Astrocyte of the cerebellum (primary cell): ENCODE data around the gene ZBTB2.

Experiments
- DNase-seq: peaks from one replicate; pipeline ENCODE4 v3.0.0-alpha.2; 2011; ENCODE audit warnings: low read depth
- H3K4me3 ChIP-seq: 2 replicates; pipeline ENCODE4 v1.5.1; 2011; ENCODE audit warnings: mild to moderate bottlenecking, low read depth, low read length, moderate library complexity
- in situ Hi-C: cut with HindIII; loops from 2 replicates; pipeline ENCODE4 v1.10.0; 2017; ENCODE audit warnings: low sequenced_read_pairs
- TF ChIP-seq, protein P1 (sequence below): IDR thresholded peaks from 2 replicates; pipeline ENCODE4 v1.5.1; 2012; ENCODE audit warnings: low read length, low read depth, moderate library complexity, mild to moderate bottlenecking; ENCODE audit errors: missing control alignments

The ZBTB2 gene

DNA sequence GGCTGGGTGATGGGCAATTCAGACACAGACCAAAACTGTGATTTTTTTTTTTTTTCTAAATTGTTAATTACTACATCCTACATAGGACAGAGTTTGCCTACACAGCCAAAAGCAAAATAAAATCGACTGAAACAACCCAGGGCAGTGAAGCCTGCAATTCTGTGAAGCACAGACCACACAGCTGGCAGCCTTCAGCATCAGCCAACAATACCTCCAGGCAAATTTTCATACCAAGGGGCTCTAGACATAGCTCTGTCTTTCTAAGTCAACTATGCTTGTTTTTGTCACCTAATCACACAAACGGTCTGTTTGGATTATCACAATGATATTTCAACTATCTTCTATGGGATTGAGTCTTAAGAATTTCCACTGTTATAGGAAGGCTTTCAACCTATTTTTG is 43.0 kb upstream of the ZBTB2 start:
- TF ChIP-seq, protein P1, sequence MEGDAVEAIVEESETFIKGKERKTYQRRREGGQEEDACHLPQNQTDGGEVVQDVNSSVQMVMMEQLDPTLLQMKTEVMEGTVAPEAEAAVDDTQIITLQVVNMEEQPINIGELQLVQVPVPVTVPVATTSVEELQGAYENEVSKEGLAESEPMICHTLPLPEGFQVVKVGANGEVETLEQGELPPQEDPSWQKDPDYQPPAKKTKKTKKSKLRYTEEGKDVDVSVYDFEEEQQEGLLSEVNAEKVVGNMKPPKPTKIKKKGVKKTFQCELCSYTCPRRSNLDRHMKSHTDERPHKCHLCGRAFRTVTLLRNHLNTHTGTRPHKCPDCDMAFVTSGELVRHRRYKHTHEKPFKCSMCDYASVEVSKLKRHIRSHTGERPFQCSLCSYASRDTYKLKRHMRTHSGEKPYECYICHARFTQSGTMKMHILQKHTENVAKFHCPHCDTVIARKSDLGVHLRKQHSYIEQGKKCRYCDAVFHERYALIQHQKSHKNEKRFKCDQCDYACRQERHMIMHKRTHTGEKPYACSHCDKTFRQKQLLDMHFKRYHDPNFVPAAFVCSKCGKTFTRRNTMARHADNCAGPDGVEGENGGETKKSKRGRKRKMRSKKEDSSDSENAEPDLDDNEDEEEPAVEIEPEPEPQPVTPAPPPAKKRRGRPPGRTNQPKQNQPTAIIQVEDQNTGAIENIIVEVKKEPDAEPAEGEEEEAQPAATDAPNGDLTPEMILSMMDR, result no peak
- in situ Hi-C loops, result no loop called here
- DNase-seq, result no peak
- H3K4me3 ChIP-seq, result no peak overlapping the region

DNA sequence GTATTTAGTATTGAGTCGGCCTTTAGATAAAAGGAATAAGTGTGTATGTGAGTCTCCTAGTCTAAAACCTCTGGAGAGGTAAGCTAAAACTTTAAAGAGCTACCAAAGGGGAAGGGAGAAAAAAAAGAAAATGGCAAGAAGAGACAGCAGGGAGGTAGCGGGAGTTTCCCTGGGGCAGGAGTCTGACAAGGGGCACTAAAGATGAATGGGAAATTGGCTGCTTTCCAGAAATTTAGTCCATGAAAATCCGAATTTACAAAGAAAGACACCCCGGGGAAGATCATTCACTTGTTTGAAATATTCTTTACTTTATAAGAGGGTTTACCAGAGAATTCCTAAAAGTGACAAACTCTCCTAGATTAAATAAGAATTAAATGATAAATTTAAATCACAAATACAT is 41.3 kb upstream of the ZBTB2 start:
- no peak overlapping the region for H3K4me3 ChIP-seq
- TF ChIP-seq, protein P1, result no peak
- in situ Hi-C loops, result no loop called here
- DNase-seq, result no peak

DNA sequence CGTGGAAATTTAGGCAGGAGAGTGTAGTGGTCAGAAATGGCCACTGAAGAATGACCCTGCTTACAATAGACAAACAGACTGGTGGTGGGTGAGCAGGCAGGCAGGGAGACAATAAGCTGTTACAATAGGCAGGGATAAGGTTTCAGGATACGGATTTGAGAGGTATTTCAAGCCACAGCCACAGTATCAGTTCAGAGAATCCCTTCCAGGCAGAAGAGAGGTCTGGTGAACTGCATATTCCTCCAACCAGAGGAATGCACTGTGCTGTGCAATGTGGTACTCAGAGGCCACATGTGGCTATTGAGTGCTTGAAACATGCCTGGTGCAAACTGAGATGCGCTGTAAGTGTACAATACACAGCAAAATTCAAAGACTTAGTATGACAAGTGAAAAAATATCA is 40.0 kb upstream of the ZBTB2 start:
- in situ Hi-C loops, result no loop called here
- no peak overlapping the region for H3K4me3 ChIP-seq
- TF ChIP-seq, protein P1, result no peak
- no peak for DNase-seq

DNA sequence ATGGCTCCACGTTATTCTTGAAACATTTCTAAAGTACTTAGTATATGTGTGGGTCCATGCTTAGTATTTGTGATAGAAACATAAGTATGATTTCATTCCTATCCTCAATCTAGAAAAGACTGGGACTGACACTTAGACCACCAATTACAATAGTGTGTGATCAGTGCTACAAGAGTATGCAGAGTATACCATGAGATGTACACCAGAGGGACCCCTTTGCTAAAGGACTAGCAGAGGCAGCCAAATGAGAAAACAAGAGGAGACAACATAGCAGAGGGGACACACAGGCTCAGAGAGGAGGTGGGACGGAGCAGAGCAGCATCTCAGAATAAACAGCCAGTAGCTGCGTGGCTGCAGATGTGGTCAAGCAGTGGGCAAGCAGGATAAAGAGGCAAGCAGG is 39.5 kb upstream of the ZBTB2 start:
- no peak overlapping the region for H3K4me3 ChIP-seq
- DNase-seq, result no peak
- TF ChIP-seq, protein P1, result no peak
- in situ Hi-C loops, result no loop called here

DNA sequence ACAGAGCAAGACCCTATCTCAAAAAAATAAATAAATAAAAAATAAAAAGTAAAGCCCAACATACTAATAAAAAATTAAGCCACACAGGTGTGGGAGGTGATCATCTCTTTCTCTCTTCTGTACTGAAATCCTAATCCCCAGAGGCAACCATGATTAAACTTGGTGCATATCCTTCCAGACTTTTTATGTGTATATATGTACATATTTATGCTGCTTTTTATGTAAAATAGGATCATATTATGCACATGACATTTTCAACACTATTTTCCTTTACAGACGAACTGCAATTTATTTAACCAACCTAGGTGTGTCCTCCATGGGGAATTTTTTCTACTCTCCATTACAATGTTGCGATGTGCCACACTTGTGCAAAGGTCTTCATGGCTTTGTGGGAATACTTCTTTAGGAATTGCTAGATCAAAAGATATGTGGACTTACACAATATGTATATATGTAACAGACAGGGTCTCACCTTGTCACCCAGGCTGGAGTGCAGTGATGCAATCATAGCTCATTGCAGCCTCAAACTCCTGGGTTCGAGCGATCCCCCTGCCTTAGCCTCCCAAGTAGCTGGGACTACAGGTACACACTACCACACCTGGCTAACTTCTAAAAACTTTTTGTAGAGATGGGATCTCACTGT is 36.9 kb upstream of the ZBTB2 start:
- no peak for DNase-seq
- in situ Hi-C loops, result no loop called here
- H3K4me3 ChIP-seq, result no peak overlapping the region
- TF ChIP-seq, protein P1, result no peak

DNA sequence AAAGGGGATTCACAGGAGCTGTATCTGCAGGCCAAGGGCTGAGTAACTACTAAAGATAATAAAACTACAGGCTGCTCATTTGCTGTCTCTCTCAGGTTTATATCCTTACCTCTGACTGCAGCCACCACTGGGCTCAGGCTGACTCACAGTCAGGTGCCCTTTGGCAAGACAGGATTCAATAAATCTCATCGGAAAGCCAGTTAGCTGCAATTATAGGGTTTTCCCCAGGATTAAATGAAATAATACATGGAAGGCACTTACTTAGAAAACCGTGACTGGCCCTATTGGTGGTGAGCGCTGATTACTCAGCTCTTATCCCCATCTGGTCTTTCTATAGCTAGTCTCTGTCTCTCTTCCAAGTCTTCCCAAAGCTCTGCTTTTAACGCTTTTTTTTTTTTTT is 34.2 kb upstream of the ZBTB2 start:
- TF ChIP-seq, protein P1, result no peak
- no peak for DNase-seq
- in situ Hi-C loops, result no loop called here
- H3K4me3 ChIP-seq, result no peak overlapping the region
